ENCODE results near the gene TFEB. TPM values are rescaled to one million over a fixed set of nuclear protein-coding genes. Genes with fewer than 3 reads are reported as not detected.

The TFEB gene
- total RNA-seq, 1 donor, result 3.0 TPM

Small RNA genes within 50 kb of the gene (small RNA-seq; reads per million reads assigned to genes)
- gene AL365205.3, result not detected

Other genes starting within 250 kb of the TFEB start
- gene FOXP4, start 189.2 kb downstream of the TFEB start, total RNA-seq, result 2.2 and 4.5 TPM in 2 replicates
- gene MDFI, start 97.1 kb downstream of the TFEB start, total RNA-seq, result not detected in 2 replicates
- gene PGC, start 11.8 kb upstream of the TFEB start, total RNA-seq, result not detected in 2 replicates
- gene FRS3, start 44.3 kb upstream of the TFEB start, total RNA-seq, result 1.3 TPM in 2 replicates
- 0.64 and 0.86 TPM in 2 replicates for gene PRICKLE4, start 45.2 kb upstream of the TFEB start, total RNA-seq
- 67.3 and 70.0 TPM in 2 replicates for gene TOMM6, start 52.1 kb upstream of the TFEB start, total RNA-seq
- gene USP49, start 159.8 kb upstream of the TFEB start, total RNA-seq, result 2.3 and 3.0 TPM in 2 replicates
- gene MED20, start 185.5 kb upstream of the TFEB start, total RNA-seq, result 31.9 and 40.2 TPM in 2 replicates
- gene BYSL, start 185.9 kb upstream of the TFEB start, total RNA-seq, result 13.2 and 20.7 TPM in 2 replicates
- gene CCND3, start 206.2 kb upstream of the TFEB start, total RNA-seq, result 25.8 and 42.3 TPM in 2 replicates

Data from fibroblast of villous mesenchyme (primary cell).